HG03457 (cell line): Measurements from ENCODE around the gene ASAP3.

ENCODE experiments used
- ATAC-seq: cut with Tn5 transposase; IDR thresholded peaks from one replicate; pipeline ENCODE4 v1.9.1; 2021; ENCODE audit warnings: moderate number of reproducible peaks; ENCODE audit not compliant: unreplicated experiment

The ASAP3 gene

GRCh38 chr1:23483321-23484252 is at the start of gene ASAP3:
Gene ASAP3, minus strand, starts transcription at chr1:23484179. Its CDS starts 46 bp downstream, at chr1:23484133.
- ATAC-seq, result no peak

- ATAC-seq, result no peak
Measured at GRCh38 chr1:23533246-23534023, 49.5 kb upstream of the ASAP3 start.

GRCh38 chr1:23531562-23532094 is 47.6 kb upstream of the ASAP3 start:
- ATAC-seq, result no peak

- ATAC-seq, result peak; percentile 37
Measured at GRCh38 chr1:23530747-23531561, 47.0 kb upstream of the ASAP3 start, which contains the start of gene E2F2. Gene E2F2, minus strand, starts transcription at chr1:23531233. Its CDS starts 440 bp downstream, at chr1:23530793.

- no peak for ATAC-seq
Measured at GRCh38 chr1:23530087-23530746, 46.2 kb upstream of the ASAP3 start.

- ATAC-seq, result no peak
Measured at GRCh38 chr1:23529146-23530086, 45.4 kb upstream of the ASAP3 start.

GRCh38 chr1:23528250-23528978 is 44.4 kb upstream of the ASAP3 start:
- ATAC-seq, result peak; percentile 33

GRCh38 chr1:23527900-23528249 is 43.9 kb upstream of the ASAP3 start:
- ATAC-seq, result no peak

GRCh38 chr1:23527366-23527765 is 43.4 kb upstream of the ASAP3 start:
- ATAC-seq, result no peak

GRCh38 chr1:23526329-23527041 is 42.5 kb upstream of the ASAP3 start:
- ATAC-seq, result no peak

GRCh38 chr1:23525558-23526250 is 41.7 kb upstream of the ASAP3 start:
- no peak for ATAC-seq

GRCh38 chr1:23524716-23525401 is 40.9 kb upstream of the ASAP3 start:
- ATAC-seq, result no peak

GRCh38 chr1:23524163-23524562 is 40.2 kb upstream of the ASAP3 start:
- ATAC-seq, result no peak

GRCh38 chr1:23522244-23522982 is 38.4 kb upstream of the ASAP3 start:
- ATAC-seq, result no peak

- ATAC-seq, result no peak
Measured at GRCh38 chr1:23521588-23521987, 37.6 kb upstream of the ASAP3 start.

- no peak for ATAC-seq
Measured at GRCh38 chr1:23517581-23517980, 33.6 kb upstream of the ASAP3 start.
